HG03565 (cell line): ENCODE measurements around the gene ARL13B.

Experiments
- ATAC-seq: cut with Tn5 transposase; IDR thresholded peaks from one replicate; pipeline ENCODE4 v1.9.1; 2021; ENCODE audit warnings: mild to moderate bottlenecking, moderate library complexity; ENCODE audit not compliant: unreplicated experiment

Gene ARL13B

DNA sequence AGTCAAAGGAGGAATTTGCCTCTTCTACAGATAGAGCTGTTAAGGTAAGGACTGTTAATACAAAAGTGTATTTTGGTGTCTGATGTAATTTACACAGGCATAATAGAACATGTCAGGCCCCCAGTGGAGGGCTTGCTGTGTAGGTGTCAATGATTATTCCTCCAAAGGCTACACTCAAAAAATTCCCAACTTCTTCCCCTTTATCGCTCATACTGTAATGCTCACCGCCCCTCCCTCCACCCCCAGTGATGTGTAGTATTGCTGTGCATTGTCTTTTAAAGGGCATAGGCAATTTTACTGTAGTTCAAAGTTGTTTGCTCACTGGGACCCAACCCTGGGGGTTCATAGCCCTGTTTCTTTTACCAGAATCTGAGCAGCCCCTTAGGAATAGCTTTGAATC, 115.2 kb downstream of the ARL13B start:
- no peak for ATAC-seq

DNA sequence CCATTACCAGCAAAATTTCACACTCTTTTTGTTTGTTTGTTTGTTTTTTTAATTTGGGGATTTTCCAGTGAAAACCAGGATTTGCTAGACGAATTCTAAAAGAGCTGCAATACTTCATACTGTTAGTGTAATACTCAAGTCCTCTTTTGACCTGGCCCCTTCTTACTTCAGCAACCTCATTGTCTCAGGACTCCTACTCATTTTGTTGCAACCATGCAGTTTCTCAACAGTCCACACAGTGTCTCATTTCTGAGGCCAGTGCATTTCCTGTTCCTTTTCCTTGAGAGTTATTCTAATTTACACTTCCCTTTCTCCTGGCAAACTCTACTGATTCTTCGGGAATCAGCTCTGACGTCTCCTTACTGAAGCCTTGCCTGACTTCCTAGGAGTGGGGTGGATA, 118.5 kb downstream of the ARL13B start:
- ATAC-seq: no peak

DNA sequence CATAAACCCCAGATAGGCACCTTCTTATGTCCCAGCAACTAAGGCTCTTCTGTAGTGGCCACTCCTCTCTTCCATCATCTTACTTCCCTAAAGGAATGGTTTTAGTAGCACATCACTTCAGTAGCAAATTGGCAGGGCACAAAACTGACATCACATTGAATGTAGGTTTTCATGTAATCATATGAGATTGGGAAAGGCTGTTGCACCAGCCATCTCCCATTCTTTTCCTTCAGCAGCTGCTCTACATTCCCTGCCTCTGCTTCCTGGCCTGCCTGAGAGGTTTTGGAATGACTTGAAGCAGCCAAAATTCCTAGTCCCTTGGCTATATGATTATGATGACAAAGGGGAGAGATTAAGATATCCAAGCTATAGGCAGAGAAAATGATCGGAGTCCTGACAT, 119.4 kb downstream of the ARL13B start:
- no peak for ATAC-seq

GRCh38 chr3:94101860-94102259, 121.9 kb downstream of the ARL13B start:
- no peak for ATAC-seq
